ENCODE data around the gene DAPK1. TPM values are rescaled to one million over a fixed set of nuclear protein-coding genes. Genes with fewer than 3 reads are reported as not detected.

DAPK1 gene
- total and polyA plus RNA-seq, 10 of the 15 experiments (the other 5 are each of a cell fraction or from before 2014, with no cell fraction given), result 8.2 to 94.7 (median 51.6) TPM

DNA sequence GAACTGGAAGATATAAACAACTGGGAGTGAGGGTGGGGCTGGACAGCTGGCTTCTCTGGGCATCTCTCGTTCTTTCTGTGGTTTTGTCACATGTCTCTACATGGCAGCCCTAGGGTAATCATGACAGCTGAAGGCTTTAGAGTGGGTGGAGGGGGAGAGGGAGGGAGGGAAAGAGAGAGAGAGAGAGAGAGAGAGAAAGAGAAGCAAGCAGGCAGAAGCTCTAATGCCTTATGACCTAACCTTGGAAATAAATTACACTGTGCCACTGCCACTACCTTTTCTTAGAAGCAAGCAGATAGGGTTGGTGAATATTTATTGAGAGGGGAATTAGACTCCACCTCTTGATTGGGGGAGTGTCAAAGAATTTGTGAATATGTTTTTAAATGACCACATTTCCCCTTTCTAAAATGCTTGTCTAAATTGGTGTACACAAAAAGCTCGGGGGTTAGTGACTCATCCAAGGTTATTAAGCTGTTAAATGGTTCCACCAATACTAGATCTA lies 2.6 kb upstream of the DAPK1 start (continued):
- TF ChIP-seq, protein P1, sequence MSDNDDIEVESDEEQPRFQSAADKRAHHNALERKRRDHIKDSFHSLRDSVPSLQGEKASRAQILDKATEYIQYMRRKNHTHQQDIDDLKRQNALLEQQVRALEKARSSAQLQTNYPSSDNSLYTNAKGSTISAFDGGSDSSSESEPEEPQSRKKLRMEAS (IDR thresholded peaks at IDR 0.05; ENCODE audit: low read depth, low read length), result no peak

DNA sequence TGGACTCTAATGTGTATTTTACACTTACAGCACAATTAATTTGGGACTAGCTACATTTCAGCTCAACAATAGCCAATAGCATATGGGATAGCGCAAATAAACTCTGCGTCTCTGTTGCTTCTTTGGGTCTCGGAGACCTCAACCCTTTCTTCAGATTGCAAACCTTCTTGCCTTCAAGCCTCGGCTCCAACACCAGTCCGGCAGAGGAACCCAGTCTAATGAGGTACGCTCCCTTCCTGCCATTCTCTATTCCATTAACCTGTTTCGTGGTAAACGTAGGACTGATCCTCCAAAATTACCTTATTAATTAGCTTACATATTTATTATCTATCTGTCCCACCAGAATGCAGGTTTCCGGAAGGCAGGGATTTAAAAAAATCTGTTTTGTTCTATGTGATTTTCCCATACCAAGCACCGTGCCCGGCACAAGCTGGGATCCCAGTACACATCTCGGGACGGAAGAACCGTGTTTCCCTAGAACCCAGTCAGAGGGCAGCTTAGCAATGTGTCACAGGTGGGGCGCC lies 525 bp upstream of the DAPK1 start:
- SMC1A ChIA-PET (ENCODE audit: uncharacterized antibody, unreplicated experiment), result interaction anchor here (0.6 to 4.6 kb wide), 19 partner anchors 11 to 166 kb away, joined by 3 to 43 read pairs (median 4); no protein-coding TSS in a partner anchor
- H2AFZ ChIP-seq (ENCODE audit: control insufficient read depth, low read depth, low read length), result peak overlapping the region; percentile 74
- H3K4me2 ChIP-seq (ENCODE audit: control insufficient read depth, insufficient read depth), result peak overlapping the region; percentile 62
- BruUV-seq (replicated peaks), result no TSS peak
- 0 out of 4 replicates have a peak, but pooled peaks cover 0 to 3% of the 10 kb centered on the region in 2 experiments for H3K36me3 ChIP-seq (ENCODE audit: control insufficient read depth in 2 of 2, insufficient read depth in 2 of 2, low read length in 1 of 2)
- WGBS (ENCODE audit: insufficient coverage, insufficient replicate concordance, low lambda C conversion rate, missing lambda C conversion rate), result 30% methylated on average over 15 of the region's 15 CpGs
- no peak for DNase-seq (ENCODE audit: low read depth, low spot score)
- intact Hi-C loops (cut with micrococcal nuclease; ENCODE audit: unreplicated experiment), result loop anchor here (1.0 kb wide), 1 partner anchor 33 kb away; no protein-coding TSS in a partner anchor
- RAD21 ChIA-PET (ENCODE audit: unreplicated experiment), result interaction anchor here (0.6 to 3.9 kb wide), 17 partner anchors 14 to 158 kb away, joined by 3 to 59 read pairs (median 4); no protein-coding TSS in a partner anchor
- in situ Hi-C loops (cut with MboI), result no loop called here
- ATAC-seq, result no peak
- H3K4me3 ChIP-seq, result peak overlapping the region; percentile 82
- H3K9ac ChIP-seq (ENCODE audit: control insufficient read depth, insufficient read depth, low read length), result peak overlapping the region; percentile 87
- FAIRE-seq, result no peak
- H3K4me1 ChIP-seq (ENCODE audit: control insufficient read depth, insufficient read depth, low read length), result peaks cover 7% of the 10 kb centered on the region
- POLR2A ChIA-PET, result interaction anchor here (0.7 to 4.2 kb wide), 8 partner anchors 16 to 312 kb away, joined by 3 to 32 read pairs (median 8); no protein-coding TSS in a partner anchor
- H3K79me2 ChIP-seq (ENCODE audit: control insufficient read depth, insufficient read depth, low read length), result peaks cover 52% of the 10 kb centered on the region
- no peaks in the 10 kb centered on the region for H3K9me3 ChIP-seq (replicated peaks; ENCODE audit: control insufficient read depth, insufficient read depth, low read length)
- peak overlapping the region; percentile 85 for H3K27ac ChIP-seq (ENCODE audit: control insufficient read depth, insufficient read depth)
- H4K20me1 ChIP-seq (ENCODE audit: control insufficient read depth, insufficient read depth), result no peaks in the 10 kb centered on the region
- TF ChIP-seq ZBED1 (IDR thresholded peaks at IDR 0.05; ENCODE audit: borderline replicate concordance) (no peak), IKZF2 (IDR thresholded peaks at IDR 0.05) (peak; percentile 24 to 29; a peak in 1 of 4 replicates)
- TF ChIP-seq, protein P2, sequence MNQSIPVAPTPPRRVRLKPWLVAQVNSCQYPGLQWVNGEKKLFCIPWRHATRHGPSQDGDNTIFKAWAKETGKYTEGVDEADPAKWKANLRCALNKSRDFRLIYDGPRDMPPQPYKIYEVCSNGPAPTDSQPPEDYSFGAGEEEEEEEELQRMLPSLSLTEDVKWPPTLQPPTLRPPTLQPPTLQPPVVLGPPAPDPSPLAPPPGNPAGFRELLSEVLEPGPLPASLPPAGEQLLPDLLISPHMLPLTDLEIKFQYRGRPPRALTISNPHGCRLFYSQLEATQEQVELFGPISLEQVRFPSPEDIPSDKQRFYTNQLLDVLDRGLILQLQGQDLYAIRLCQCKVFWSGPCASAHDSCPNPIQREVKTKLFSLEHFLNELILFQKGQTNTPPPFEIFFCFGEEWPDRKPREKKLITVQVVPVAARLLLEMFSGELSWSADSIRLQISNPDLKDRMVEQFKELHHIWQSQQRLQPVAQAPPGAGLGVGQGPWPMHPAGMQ (IDR thresholded peaks at IDR 0.05; ENCODE audit: borderline replicate concordance), result 0 out of 2 replicates have a peak, but pooled peaks have one; percentile 20
- TF ChIP-seq, protein P3, sequence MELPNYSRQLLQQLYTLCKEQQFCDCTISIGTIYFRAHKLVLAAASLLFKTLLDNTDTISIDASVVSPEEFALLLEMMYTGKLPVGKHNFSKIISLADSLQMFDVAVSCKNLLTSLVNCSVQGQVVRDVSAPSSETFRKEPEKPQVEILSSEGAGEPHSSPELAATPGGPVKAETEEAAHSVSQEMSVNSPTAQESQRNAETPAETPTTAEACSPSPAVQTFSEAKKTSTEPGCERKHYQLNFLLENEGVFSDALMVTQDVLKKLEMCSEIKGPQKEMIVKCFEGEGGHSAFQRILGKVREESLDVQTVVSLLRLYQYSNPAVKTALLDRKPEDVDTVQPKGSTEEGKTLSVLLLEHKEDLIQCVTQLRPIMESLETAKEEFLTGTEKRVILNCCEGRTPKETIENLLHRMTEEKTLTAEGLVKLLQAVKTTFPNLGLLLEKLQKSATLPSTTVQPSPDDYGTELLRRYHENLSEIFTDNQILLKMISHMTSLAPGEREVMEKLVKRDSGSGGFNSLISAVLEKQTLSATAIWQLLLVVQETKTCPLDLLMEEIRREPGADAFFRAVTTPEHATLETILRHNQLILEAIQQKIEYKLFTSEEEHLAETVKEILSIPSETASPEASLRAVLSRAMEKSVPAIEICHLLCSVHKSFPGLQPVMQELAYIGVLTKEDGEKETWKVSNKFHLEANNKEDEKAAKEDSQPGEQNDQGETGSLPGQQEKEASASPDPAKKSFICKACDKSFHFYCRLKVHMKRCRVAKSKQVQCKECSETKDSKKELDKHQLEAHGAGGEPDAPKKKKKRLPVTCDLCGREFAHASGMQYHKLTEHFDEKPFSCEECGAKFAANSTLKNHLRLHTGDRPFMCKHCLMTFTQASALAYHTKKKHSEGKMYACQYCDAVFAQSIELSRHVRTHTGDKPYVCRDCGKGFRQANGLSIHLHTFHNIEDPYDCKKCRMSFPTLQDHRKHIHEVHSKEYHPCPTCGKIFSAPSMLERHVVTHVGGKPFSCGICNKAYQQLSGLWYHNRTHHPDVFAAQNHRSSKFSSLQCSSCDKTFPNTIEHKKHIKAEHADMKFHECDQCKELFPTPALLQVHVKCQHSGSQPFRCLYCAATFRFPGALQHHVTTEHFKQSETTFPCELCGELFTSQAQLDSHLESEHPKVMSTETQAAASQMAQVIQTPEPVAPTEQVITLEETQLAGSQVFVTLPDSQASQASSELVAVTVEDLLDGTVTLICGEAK (IDR thresholded peaks at IDR 0.05; ENCODE audit: borderline replicate concordance), result 0 out of 2 replicates have a peak, but pooled peaks have one; percentile 29
- CTCF ChIA-PET, result interaction anchor here (0.7 to 2.0 kb wide), 18 partner anchors 8 to 166 kb away, joined by 3 to 14 read pairs (median 4); no protein-coding TSS in a partner anchor
- no peaks in the 10 kb centered on the region for H3K27me3 ChIP-seq (replicated peaks in 1 of 2; ENCODE audit: control insufficient read depth in 2 of 2, insufficient read depth in 2 of 2, low read length in 1 of 2)
